Lung (tissue), 12 donors: ENCODE results near the gene DPM3. TPM values are rescaled to one million over a fixed set of nuclear protein-coding genes. Genes with fewer than 3 reads are reported as not detected.
A peak's percentile ranks its signal among the peaks of the same experiment; 100 is the strongest.

ENCODE experiments used
- ATAC-seq: fragments of 200-7000 bp; cut with Tn5 transposase; one replicate; pipeline ENCODE4 v1.9.1; 2020; ENCODE audit warnings: moderate number of reproducible peaks; ENCODE audit not compliant: insufficient read depth, low FRiP score
- DNase-seq, 3 donors: peaks; one replicate each; pipeline ENCODE4 v3.0.0-alpha.2; 2013 to 2017
- H3K27ac ChIP-seq, 2 donors: one replicate each; pipeline ENCODE4 v1.5.1; 2013; ENCODE audit warnings: mild to moderate bottlenecking in 2 of 2, moderate library complexity in 2 of 2, control low read depth in 1 of 2, inconsistent platforms in 1 of 2, low read depth in 1 of 2, low read length in 1 of 2
- H3K27me3 ChIP-seq, 3 donors: one replicate each; pipeline ENCODE4 v1.5.1; 2013; ENCODE audit warnings: low read length in 2 of 3; ENCODE audit not compliant: control insufficient read depth in 3 of 3, insufficient read depth in 3 of 3
- H3K36me3 ChIP-seq, 4 donors: one replicate each; pipeline ENCODE4 v1.5.1; 2013; ENCODE audit warnings: low read length in 4 of 4, mild to moderate bottlenecking in 1 of 4, moderate library complexity in 1 of 4; ENCODE audit not compliant: control insufficient read depth in 4 of 4, insufficient read depth in 4 of 4
- H3K4me1 ChIP-seq, 5 donors: one replicate each; pipeline ENCODE4 v1.5.1; 2013; ENCODE audit warnings: low read length in 5 of 5, mild to moderate bottlenecking in 2 of 5, moderate library complexity in 1 of 5; ENCODE audit not compliant: control insufficient read depth in 5 of 5, insufficient read depth in 5 of 5
- H3K4me3 ChIP-seq: one replicate; pipeline ENCODE4 v1.5.1; 2013; ENCODE audit warnings: mild to moderate bottlenecking, control low read depth, moderate library complexity
- H3K9ac ChIP-seq, 2 donors: one replicate each; pipeline ENCODE4 v1.5.1; 2013; ENCODE audit warnings: low read length in 2 of 2, control low read depth in 1 of 2; ENCODE audit not compliant: insufficient read depth in 1 of 2
- H3K9me3 ChIP-seq, 4 donors: one replicate each; pipeline ENCODE4 v1.5.1; 2013; ENCODE audit warnings: low read length in 3 of 4, mild to moderate bottlenecking in 1 of 4, moderate library complexity in 1 of 4; ENCODE audit not compliant: control insufficient read depth in 4 of 4, insufficient read depth in 3 of 4
- WGBS, 2 donors: extraction: QIAGEN DNeasy Blood & Tissue Kit; methylation state at CpG; one replicate each; pipeline ENCODE4 v1.1.7; 2013; 5-methylcytosine and 5-hydroxymethylcytosine counted together
- polyA plus RNA-seq, 2 donors: library from polyadenylated mRNA; stranded (reverse); fragments of 200-250 nt; gene quantifications; one replicate each; pipeline ENCODE4 v1.2.1, GENCODE V29; 2013
- total RNA-seq, 2 donors: library from RNA; depleted of rRNA in 1 of 2; stranded (reverse); fragments of >200 nt in 1 of 2; gene quantifications; one replicate each; pipeline ENCODE4 v1.2.1, GENCODE V29; 2014 to 2021
- TF ChIP-seq, protein P1 (sequence below): IDR thresholded peaks from 2 replicates; pipeline ENCODE4 v1.5.1; 2012; ENCODE audit warnings: mild to moderate bottlenecking; ENCODE audit errors: control extremely low read depth, extremely low read depth
- donor health status: control.
- donor health status: control.
- donor health status: Bipolar disorder and iron deficiency.
- donor health status: healthy.
- donor health status: DM: yes; HTN: yes; CAD: no.

DPM3 gene
- total and polyA plus RNA-seq, 4 donors = 33.7 to 491 (median 133) TPM

DNA sequence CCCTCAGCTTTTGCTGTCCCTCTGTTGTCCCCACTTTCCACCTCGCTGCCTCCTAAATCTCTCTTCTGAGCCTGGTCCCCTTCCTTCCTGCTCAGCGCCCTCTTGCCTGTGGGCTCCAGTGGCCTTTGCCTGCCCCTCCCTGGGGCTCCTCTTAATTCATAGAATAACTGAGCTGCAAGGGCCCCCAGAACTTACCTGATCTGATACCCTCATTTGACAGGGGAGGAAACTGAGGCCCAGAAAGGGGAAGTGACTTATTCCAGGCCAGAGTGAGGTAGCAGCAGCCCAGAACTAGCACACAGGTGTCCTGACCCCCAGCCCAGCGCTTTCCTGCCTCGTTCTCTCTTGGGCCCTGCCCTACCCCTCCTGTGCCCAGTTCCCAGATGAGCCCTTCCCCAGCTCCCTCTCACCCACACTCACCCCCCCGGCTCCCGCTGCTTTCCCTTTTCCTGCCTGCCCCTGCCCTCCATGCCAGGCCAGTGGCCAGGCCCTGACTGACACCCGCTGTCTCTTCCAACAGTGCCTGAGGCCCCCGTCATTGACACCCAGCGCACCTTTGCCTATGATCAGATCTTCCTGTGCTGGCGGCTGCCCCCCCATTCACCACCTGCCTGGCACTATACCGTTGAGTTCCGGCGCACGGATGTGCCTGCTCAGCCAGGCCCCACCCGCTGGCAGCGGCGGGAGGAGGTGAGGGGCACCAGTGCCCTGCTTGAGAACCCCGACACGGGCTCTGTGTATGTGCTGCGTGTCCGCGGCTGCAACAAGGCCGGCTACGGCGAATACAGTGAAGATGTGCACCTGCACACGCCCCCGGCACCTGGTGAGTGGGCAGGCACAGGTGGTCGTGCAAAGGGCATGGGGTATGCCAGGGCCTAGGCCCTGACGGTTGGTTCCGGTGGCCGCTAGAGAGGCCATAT lies 39.0 kb upstream of the DPM3 start:
- ATAC-seq (no peak), DNase-seq (no peak)
- TF ChIP-seq, protein P1, sequence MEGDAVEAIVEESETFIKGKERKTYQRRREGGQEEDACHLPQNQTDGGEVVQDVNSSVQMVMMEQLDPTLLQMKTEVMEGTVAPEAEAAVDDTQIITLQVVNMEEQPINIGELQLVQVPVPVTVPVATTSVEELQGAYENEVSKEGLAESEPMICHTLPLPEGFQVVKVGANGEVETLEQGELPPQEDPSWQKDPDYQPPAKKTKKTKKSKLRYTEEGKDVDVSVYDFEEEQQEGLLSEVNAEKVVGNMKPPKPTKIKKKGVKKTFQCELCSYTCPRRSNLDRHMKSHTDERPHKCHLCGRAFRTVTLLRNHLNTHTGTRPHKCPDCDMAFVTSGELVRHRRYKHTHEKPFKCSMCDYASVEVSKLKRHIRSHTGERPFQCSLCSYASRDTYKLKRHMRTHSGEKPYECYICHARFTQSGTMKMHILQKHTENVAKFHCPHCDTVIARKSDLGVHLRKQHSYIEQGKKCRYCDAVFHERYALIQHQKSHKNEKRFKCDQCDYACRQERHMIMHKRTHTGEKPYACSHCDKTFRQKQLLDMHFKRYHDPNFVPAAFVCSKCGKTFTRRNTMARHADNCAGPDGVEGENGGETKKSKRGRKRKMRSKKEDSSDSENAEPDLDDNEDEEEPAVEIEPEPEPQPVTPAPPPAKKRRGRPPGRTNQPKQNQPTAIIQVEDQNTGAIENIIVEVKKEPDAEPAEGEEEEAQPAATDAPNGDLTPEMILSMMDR = no peak
- peaks cover 0 to 2% (median 0%) of the 10 kb centered on the region in 4 donors for H3K9me3 ChIP-seq
- WGBS, 2 donors = 93 to 94% methylated on average over 31 of the region's 31 CpGs
- H3K9ac ChIP-seq = no peak overlapping the region
- no peak overlapping the region for H3K4me3 ChIP-seq
- H3K4me1 ChIP-seq = peaks cover 0 to 22% (median 0%) of the 10 kb centered on the region in 5 donors
- no peaks in the 10 kb centered on the region for H3K27me3 ChIP-seq
- H3K36me3 ChIP-seq = no peaks in the 10 kb centered on the region
- no peak overlapping the region for H3K27ac ChIP-seq

DNA sequence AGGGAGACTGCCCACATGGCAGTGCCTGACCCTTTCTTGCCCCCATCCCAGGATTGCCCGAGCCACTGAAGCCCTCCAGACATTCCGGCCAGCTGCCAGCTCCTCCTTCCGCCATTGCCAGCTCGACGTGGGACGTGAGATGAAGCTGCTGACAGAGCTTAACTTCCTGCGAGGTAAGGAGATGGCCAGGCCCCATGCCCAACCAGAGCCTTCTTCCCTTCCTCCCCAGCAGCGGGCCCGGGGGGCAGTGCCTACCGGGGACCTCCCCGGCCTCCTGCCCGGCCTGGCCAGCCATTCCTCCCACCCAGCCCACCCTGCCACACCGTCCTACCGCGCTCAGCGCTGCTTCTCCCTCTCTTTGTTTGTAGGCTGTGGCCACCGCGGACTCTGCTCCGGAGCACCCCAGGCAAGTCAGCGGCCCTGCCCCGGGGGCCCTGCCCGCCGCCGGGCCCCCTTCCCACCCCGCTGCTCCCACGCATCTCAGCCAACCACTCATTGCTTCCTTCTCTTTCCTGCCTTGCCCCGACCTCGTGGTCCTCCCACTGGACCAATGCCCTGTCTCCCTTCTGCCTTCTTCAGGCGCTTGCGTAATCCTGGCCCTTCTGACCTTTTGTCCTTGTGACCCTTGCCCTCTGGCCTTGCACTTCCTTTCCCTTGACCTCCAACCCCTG lies 38.2 kb upstream of the DPM3 start:
- no peak for ATAC-seq
- WGBS, 2 donors = 77 to 79% methylated on average over 27 to 30 of the region's 30 CpGs
- Histone ChIP-seq H3K36me3 (no peaks in the 10 kb centered on the region), H3K27ac (no peak overlapping the region), H3K27me3 (no peaks in the 10 kb centered on the region), H3K9ac (no peak overlapping the region), H3K4me1 (peaks cover 0 to 22% (median 3%) of the 10 kb centered on the region in 5 donors), H3K9me3 (peaks cover 0 to 2% (median 0%) of the 10 kb centered on the region in 4 donors), H3K4me3 (no peak overlapping the region)
- DNase-seq = no peak
- TF ChIP-seq, protein P1 = no peak

DNA sequence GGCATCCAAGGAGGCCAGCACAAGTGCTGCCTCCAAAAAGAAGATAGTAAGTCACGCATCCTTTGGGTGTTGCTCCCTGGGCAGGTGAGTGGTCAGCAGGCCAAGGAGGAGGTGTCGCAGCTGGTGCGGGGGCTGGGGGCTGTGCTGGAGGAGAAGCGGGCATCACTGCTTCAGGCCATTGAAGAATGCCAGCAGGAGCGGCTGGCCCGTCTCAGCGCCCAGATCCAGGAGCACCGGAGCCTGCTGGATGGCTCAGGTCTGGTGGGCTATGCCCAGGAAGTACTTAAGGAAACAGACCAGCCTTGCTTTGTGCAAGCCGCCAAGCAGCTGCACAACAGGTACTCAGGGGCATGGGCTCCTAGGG lies 37.6 kb upstream of the DPM3 start:
- Histone ChIP-seq H3K9ac (no peak overlapping the region), H3K27me3 (no peaks in the 10 kb centered on the region), H3K4me3 (no peak overlapping the region), H3K27ac (peak overlapping the region in 1 of 2 donors; percentile 57), H3K36me3 (no peaks in the 10 kb centered on the region), H3K9me3 (peaks cover 0 to 2% (median 0%) of the 10 kb centered on the region in 4 donors), H3K4me1 (peaks cover 0 to 22% (median 3%) of the 10 kb centered on the region in 5 donors)
- DNase-seq (no peak), ATAC-seq (no peak)
- TF ChIP-seq, protein P1 = no peak
- WGBS, 2 donors = 95% methylated on average over 9 of the region's 9 CpGs
